HG02943 (cell line): Measurements from ENCODE around the gene HEXD.
A peak's percentile ranks its signal among the peaks of the same experiment; 100 is the strongest.
"Not testable (repeated sequence)": the region's sequence is repeated elsewhere in the genome, so short reads cannot be mapped to it uniquely, and the experiment has no call there.

Experiments
- ATAC-seq: cut with Tn5 transposase; IDR thresholded peaks from one replicate; pipeline ENCODE4 v1.9.1; 2021; ENCODE audit warnings: mild to moderate bottlenecking, low read depth, moderate library complexity; ENCODE audit not compliant: unreplicated experiment

Gene HEXD

DNA sequence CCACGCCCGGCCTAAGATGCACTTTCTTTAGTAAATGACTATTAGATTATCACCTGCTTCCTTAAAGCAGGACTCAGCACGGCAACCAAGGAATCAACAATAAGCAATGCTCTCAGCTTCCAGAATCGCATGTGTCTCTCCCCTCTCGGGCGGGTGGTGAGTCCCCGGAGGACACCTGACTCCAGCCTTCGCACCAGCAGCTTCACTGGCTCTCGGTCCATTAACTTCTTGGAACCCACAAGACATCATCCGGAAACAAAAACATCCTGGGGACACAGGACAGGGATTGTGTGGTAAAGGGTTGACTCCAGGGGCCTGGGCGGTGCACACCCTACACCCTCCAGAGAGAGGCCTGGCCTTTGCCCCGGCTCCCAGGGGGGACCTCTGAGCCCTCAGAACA, 23.9 kb upstream of the HEXD start:
- ATAC-seq, result no peak

DNA sequence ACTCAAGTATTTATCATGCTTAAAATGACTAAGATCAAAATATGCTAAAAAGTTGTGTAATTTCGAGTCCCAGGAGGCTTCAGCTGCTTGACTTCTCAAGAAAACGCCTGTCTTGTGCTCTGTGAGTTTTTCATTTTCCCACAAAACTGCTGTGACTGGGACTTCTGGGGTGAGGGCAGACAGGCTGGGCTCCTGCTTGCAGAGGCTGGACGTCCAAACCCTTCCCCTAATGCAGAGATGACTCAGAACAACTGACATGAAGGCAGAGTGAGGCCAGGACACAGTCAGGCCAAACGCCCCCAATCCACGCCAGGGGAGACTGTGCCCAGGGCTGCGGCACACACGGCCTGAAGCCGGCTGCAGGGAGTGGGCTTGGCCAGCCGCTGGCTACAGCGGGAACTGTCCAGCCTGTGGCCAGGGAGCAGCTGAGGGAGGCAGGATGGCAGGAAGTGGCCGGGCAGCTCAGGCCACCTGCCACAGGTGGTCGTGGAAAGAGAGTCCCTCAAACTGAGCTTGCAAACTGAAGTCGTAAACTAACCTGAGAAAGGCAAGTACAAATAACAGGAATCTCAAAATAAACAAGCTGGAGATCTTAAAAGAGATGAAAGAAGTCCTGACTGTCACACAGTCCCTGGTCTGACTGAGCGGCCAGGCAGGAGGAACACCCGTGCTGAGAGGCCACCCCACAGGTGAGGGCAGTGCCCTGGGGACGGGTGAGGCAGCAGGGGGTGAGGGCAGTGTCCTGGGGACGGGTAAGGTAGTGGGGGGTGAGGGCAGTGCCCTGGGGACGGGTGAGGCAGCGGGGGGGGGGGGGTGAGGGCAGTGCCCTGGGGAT, 21.3 kb upstream of the HEXD start:
- no peak for ATAC-seq

DNA sequence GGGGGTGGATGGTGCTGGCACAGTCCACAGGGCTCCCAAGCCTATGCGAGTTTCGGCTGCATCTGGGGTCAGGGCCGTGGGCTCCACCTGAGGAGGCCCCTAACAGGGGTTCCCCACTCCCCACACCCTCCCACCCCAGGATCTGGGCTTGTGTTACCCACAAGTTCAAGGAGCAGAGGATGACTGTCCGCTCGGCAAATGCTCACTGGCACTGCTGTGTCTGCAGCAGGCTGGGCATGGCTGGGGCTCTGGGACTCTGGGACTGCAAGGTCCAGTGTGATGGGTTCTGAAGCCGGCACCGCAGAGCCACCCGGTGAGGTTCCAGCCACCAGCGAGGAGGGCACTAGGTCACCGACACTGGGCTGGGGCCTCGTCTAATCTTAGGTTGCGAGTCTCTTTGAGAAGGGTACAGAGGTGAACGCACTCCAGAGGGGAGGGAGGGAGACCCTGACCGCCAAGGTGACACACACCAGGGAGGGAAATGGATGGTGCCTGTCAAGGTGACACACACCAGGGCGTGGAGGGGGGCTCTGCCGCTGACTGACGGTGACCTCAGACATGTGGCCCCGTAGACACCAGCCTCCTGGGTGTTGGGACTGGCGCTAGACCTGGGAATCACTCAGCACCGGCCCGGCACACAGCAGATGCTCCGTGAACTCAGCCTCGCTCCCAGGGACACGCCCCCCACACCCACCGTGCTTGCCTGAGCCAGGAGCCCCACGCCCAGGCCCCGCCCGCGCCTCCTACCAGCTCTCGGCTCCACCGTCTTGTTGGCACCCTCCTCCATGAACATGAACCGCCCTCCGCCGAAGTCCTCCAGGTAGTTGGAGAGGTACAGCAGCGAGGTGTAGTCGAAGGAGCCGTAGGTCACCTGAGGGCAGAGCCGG, 20.5 kb upstream of the HEXD start:
- no peak for ATAC-seq

DNA sequence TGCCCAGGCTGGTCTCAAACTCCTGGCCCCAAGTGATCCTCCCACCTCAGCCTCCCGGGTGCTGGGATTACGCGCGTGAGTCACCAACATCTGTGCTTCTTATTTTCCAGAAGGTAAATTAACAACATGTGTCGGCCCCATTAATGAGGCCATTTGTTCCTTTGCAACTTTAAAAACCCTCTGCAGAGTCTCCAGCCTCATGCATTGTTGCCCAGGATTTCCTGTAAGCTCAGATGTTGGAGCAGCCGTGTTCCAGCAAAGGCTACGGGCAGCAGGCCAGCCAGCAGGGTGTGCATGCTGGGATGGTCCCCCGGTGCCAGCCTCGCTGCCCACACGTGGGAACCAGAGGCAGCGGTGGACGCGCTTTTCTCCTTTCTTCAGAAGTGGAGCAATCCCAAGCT, 19.1 kb upstream of the HEXD start:
- no peak for ATAC-seq

DNA sequence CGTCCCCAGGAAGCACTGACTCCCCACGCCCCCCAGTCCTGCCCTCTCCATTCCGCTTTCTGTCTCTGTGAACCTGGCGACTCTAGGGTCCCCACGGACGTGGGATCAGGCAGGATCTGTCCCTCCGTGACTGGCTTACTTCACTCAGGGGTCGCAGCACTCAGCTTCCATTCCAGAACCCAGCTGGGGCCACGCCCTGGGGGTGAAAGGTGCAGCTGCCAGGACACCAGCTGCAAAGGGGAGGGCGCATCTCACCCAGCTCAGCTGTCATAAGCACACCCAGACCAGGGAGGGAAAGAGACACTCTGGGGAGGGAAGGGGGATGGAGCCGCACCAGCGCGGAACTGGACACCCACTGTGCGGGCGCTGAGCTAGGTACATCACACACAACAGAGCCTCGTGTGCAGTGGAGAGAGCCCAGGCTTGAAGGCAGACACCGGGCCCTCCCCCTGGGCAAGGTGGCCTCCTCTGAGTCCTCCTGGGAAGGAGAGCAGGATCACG, 18.5 kb upstream of the HEXD start:
- no peak for ATAC-seq

DNA sequence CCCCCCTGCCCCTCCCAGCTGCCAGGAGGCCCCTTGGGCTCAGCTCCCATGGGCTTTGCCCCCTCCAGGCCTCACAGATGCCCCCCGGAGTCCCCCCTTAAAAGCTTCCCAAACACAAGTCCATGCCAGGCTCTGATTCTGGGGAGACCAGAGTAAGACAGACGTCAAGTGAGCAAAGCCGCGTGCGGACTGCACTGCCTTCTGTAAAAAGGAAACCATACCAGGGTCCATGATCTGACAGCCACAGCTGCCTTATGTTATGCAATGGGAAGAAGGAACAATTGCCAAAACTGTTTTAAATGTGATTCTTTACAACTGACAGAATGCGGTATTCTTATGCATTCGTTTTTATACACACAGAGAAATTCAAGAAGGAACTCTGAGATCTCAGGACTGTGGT, 17.9 kb upstream of the HEXD start:
- ATAC-seq, result no peak

DNA sequence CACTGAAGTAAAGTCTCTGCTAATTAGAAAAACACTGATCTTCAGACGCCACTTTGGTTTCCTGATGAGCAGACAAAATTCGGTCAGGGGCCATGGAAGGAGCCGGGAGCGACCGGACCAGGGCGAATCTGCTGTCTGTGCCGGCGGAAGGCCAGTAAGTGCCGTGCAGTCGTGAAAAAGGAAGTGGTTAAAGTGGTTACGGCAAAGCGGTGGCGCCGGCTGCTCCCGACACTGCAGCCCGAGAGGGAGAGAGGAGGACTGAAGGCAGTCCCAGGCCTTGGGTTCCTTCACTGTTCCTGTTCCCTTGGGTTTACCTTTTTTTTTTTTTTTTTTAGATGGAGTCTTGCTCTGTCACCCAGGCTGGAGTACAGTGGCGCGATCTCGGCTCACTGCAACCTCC, 17.3 kb upstream of the HEXD start:
- no peak for ATAC-seq

DNA sequence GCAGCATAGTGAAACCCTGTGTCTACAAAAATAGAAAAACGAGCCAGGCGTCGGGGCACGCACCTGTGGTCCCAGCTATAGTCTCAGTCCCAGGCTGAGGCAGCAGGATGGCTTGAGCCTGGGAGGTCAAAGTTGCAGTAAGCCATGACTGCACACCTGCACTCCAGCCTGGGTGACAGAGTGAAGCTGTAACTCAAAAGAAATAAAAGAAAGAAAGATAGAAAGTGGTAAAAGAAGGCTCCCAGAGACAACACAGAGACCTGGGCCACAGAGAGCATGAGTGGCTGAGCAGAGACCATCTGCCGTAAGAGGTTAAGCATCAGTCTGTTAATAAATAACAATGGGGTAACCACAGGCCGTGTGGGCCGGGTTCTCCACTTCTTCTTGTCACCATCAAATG, 15.3 kb upstream of the HEXD start:
- peak; percentile 76 for ATAC-seq

DNA sequence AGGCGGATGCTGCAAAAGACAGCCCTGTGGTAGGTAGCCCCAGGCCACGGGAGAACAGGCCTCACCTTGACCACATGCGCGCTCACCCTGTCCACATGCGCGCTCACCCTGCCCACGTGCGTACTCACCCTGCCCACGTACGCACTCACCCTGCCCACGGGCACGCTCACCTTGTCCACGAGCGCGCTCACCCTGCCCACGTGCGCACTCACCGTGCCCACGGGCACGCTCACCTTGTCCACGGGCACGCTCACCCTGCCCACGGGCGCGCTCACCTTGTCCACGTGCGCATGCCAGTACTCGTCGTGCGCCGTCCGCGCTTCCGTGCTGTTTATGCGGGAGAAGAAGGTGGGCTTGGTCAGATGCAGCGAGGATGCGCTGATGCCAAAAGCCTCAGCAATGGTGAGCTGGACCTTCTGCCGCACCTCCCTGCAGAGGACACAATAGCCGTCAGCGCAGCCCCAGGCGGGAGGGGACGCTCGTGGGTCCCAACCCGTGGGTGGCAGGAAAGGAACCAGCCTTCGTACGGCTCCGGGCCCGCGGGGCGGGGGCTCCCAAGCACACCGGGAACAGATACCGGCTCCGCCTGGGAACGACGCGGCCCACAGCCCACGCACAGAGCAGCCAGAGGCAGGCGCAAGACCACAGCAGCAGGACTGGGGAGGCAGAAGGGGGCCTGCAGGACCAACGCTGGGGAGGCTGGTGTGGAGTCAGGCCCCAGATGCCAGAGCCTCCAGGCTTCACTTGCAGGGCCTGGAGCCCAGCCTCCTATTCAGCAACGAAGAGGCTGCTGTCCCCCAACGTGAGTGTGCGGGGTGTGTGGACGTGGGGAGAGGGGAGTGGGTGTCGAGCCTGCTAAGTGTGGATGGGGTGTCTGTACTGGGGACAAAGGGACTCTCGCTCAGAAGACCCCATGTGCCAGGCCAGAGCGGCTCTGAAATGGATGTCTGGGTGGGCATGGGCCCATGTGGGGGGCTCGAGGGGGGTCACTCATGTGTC, 14.2 kb upstream of the HEXD start:
- ATAC-seq, result no peak

DNA sequence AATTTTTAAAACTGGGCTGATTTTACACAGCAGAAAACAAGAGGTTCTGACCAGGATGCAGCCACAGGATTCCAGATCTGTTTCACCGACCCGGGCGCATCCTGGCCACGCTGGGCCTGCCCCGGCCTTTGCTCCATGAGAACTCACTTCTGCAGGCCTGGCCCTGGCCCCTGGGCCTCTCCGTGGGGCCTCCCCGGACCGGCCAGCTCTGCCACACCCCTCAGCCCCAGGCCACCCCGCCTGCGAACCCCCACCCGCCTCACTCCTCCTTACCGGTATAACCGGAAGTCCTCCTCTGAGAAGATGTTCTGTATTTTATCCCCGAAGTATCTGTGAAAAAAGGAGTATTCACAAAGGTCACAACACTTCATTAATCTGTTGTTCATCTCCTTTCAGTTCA, 13.1 kb upstream of the HEXD start:
- no peak for ATAC-seq

DNA sequence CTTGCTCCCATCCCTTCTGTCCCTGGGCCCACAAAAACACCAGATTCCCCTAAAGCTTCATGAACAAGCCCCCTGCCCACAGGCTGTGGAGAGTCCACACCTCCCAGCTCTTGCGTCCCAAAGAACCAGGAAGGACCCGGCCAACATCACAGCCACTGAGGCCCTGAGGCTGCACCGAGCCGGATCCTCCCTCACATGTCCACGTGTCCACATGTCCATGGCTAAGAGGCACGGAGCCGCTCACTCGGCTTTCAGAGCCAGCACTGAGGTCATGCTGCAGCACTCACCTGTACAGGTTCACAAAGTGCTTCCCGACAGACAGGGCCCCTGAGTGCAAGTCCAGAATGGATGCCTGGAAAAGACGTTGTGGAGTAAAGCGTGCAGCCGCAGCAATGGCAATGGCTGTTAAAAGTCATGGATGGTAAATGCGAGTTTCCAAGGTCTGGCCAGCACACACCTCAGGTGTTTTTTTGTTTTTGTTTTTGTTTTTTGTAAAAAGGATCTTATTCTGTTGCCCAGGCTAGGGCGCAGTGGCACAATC, 11.9 kb upstream of the HEXD start:
- ATAC-seq, result no peak

DNA sequence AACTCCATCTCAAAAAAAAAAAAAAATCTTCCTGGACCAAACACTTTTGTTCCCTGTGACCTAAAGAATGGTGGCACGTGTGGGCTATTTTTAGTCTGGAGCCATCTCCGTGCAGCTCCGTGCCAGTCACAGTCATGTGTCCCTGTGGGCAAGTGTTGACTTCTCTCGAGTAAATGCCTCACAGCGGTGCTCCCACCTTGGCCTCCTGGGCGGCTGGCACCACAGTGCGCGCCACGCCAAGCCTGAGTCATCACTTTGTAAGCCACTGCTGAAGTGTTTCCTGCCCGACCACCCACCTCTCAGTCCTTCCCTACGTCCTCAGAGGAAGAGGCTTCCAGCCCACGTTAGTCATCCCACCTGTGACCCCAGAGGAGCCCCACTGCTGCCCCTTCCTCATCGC, 10.9 kb upstream of the HEXD start:
- ATAC-seq, result no peak

DNA sequence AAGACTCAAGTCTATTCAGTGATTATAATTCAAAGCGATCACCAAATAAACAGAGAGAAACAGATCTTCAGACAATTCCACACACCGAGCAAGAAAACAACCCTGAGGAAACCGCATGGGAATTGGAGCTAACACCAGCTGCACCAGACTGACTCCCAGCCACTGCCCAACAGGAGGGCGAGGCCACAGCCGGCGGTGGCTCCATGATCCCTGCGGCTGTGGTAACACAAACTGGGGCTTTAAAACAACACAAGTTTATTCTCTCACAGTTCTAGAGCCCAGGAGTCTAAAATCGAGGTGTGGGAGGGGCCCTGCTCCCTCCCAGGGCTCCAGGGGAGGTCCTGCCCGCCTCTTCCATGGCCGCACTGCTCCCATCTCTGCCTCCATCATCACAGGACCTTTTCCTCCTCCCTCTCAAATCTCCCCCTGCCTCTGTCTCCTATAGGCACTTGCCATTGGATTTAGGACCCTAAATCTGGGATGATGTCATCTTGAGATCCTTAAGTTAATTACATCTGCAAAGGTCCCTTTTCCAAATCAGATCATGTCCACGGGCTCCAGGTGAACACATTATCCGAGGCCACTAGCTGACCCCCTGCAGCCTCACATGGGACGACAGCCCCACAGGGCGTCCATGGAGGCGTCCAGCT, 9.7 kb upstream of the HEXD start:
- ATAC-seq, result no peak

DNA sequence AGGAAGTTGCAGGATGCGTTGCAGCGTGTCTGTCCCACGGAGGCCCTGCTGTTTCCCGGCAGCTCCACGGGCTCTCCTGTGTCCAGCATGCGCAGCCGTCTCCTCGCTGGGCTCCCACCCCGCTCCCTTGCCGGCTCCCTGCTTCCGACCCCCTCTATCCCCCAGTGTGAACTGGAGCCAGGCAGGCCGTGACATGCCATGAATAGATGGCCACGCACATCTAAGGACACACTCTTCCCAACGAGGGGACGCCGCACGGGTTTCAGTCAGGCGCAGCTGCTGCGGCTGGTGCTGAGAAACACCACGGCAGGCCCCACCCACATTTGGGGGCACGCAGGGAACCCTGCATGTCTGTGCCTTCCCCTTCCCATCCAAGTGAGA, 9.2 kb upstream of the HEXD start:
- no peak for ATAC-seq

DNA sequence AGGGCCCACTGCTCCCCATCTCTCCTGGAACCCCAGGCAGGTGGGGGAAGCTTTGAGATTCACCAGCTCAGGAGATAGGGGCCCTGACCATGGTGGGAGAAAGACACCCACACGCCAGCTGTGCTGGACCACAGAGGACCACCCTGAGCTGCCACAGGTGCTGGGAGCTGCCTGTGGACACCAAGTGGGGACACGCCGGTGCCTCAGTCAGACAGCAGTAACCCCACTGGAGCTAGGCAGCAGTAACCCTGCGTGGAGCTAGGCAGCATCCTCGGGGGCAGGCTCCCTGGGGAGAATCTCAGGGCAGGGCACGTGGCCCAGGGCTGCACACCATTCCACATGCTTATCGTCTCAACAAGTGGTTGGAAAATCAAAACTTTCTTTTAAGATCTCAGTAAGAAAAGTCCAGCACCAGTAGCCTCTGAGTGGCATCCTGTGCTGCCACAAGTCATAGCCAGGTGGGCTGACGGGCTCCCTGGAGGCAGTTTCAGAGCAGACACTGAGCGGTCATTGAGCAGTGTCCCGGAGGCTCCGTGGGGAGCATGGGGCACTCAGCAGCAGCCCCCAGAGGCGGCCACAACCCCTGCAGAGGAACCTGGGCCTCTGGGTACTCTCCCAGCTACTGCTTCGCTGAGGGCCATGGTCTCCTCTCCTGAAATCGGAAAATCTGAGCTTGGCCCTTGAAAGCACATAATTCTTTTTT, 8.0 kb upstream of the HEXD start:
- ATAC-seq, result no peak

DNA sequence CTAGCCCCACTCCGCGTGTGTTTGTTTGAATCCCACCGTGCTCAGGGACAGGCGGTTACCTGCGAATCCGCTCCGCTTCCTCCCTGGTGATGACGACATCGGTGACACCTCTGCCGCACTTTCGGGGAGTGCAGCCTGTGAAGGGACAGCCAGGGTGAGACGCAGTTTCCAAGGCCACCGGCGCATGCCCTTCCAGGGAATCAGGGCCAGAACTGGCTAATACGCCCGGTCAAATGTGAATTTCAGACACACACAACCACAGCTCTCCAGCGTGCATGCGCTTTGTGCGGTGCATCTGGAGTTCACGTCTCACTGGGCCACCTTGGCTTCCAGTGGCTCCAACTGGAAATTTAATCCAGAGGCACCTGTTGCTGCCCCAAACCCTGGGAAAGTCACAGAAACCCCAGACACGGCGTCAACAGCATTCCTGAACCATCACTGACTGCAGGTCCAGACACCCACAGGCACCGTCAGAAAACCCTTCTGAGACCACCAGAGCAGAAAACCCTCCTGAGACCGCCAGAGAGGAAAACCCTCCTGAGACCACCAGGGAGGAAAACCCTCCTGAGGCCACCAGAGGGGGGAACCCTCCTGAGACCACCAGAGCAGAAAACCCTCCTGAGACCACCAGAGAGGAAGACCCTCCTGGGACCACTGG, 6.6 kb upstream of the HEXD start:
- ATAC-seq, result no peak

DNA sequence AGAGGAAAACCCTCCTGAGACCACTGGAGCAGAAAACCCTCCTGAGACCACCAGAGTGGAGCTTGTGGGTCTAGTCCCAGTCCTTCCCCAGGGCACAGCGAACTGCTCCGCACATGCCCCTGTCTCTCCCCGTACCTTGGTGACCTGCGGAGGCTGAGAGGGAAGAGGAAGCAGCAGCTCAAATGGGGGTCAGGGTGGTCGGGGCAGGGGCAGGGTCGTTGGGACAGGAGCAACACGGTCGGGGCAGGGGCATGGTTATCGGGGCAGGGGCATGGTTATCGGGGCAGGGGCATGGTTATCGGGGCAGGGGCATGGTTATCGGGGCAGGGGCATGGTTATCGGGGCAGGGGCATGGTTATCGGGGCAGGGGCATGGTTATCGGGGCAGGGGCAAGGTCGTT, 6.1 kb upstream of the HEXD start:
- not testable (repeated sequence) for ATAC-seq
